Pons (tissue), 1 donor: ENCODE data around the gene MAN1C1.

Experiments used
- DNase-seq: peaks from one replicate; pipeline ENCODE4 v3.0.0-alpha.2; 2016; ENCODE audit warnings: low spot score

Gene MAN1C1

DNA sequence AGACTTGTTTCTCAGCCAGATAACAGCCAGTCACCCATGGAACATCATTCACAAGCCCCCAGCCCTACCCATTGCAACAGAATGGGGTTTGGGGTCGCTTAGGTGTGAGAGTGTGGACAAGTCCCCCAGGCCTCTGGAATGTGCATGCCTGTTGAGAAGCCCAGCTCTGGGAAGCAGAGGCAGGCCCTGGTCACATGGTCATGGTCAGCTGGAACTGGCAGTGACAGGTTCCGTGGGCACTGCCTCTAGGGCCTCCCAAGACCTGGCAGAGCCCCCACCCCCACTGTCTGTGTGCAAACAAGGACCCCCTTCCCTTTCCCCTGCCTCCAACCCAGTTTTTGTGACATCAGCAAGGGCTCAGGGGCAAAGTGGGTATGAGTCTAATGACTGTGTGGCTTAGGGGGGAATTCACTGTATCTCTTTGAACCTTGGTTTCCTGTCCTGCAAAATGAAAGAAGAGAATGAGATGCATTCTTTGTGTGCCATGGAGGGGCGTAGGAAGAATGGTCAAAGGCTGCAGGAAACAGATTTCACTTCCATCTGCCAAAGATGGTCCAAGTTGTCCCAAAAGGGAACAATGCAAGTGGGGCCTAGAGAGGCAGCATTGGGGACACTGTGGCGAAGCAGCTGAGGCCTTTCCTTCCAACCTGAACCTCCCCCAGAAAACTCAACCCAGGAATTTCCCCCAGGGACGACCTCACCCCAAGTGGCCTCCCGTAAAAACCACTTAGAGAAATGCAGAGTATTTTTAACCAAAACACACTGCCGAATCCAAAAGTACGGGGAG is 148.7 kb downstream of the MAN1C1 start:
- no peak for DNase-seq

DNA sequence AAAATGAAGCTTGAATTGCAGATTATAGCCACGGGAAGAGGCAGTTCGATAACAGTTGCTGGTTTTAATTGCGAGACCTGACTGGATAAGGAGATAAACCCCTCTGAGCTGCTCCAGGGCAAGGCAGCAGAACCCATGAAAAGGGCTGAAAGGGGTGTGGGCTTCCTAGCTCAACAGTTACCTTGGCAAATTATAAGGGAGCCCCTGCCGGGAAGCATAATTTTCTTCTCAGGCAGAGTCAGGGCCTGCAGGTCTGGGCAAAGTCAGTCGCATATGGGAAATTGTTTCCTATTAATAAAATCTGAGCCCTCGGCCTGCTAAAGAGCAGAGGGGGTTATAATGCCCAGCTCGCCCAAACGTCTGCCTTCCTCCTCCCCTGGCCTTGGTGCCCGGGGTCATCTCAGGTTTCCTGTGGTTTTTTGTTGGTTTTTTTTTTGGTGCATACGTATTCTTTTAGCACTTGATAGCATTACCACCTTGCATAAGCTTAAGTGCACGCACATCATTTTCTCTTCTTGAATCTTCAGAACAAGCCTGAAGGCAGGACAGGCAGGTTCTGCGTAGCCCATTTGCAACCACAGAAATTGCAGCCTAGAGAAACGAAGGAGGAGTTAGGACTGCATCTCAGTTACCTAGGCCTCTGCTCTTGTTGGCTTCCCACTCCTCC is 149.5 kb downstream of the MAN1C1 start:
- no peak for DNase-seq

DNA sequence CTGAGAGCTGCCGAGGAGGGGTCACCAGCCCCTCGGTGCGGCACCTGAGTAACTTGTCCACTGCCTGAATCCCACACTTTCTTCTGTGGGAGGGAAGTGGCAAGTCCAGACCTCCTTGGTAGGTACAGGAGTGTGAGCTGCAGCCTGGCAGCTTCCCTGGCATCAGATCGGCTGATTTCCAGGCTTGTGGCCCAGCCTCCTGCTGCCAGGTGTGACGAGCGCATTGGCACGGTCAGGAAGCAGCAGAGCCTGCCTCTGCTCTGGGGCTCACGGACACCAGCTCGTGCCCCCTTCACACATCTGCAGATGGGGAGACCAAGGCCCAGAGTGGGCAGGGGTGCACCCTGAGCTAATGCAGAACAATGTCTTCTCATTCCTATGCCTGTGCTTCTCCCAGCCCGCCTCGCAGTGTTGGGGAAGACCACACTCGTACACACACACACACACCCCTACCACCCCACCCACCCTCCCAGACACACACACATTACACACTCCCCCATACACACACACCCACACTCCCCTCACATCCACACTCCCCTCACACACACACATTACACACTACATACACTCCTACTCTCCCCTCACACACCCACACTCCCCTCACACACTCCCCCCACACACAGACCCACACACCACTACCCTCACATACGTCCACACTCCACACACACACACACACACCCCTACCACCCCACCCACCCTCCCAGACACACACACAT is 150.3 kb downstream of the MAN1C1 start:
- no peak for DNase-seq

DNA sequence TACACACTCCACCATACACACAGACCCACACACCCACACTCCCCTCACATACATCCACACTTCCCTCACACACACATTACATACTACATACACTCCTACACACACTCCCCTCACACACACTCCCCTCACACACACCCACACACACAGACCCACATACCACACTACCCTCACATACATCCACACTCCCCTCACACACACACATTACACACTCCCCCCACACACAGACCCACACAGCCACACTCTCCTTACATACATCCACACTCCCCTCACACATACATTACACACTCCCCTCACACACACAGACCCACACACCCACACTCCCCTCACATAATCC is 150.8 kb downstream of the MAN1C1 start:
- no peak for DNase-seq

- no peak for DNase-seq
These were observed 152.4 kb downstream of the MAN1C1 start for GRCh38 chr1:25768999-25769398.

GRCh38 chr1:25769625-25770383 is 153.2 kb downstream of the MAN1C1 start:
- no peak for DNase-seq

GRCh38 chr1:25770541-25771220 is 154.1 kb downstream of the MAN1C1 start:
- DNase-seq = no peak

DNA sequence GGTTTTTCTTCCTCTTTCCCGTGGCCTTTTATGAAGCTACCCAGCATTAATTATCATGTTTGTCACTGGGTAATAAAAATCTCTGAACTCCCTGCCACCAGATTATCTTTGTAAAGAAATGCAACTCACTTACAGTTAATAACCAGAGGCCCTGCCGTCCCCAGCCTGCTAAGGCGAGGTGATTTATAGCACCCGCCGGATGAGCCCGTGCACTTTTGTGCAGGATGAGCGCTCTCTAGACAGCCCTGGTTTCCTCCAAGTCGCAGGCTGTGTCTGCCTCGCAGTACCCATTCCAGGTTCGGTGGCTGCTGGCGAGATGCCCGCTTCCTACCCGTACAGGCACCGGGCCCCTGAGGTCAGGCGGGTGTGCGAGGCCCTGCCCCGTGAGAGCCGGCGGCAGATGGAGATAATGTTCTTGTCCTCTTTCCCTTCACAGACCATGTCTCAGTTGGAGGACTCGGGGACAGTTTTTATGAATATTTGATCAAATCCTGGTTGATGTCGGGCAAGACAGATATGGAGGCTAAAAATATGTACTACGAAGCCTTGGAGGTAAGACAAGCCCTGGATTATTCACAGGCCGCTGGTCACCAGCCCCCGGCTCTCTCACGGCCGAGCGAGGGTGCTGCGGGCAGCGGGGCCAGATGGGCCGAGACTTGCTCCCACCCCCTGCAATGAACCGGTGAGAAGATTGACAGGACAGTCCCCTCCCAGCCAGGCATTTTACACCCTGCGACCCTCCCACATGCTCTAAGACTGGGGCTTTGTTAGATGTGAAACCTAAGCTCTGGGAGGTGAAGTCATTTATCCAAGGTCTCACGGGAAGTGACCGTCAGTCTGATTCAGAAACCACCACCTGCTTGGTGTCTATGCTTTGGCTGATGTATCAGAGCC is 154.9 kb downstream of the MAN1C1 start:
- no peak for DNase-seq

- no peak for DNase-seq
These were observed 155.6 kb downstream of the MAN1C1 start for GRCh38 chr1:25772164-25772563.

GRCh38 chr1:25772692-25773245 is 156.2 kb downstream of the MAN1C1 start:
- DNase-seq = no peak

GRCh38 chr1:25773441-25774125 is 157.0 kb downstream of the MAN1C1 start:
- no peak for DNase-seq

GRCh38 chr1:25774206-25774803 is 157.7 kb downstream of the MAN1C1 start:
- no peak for DNase-seq

DNA sequence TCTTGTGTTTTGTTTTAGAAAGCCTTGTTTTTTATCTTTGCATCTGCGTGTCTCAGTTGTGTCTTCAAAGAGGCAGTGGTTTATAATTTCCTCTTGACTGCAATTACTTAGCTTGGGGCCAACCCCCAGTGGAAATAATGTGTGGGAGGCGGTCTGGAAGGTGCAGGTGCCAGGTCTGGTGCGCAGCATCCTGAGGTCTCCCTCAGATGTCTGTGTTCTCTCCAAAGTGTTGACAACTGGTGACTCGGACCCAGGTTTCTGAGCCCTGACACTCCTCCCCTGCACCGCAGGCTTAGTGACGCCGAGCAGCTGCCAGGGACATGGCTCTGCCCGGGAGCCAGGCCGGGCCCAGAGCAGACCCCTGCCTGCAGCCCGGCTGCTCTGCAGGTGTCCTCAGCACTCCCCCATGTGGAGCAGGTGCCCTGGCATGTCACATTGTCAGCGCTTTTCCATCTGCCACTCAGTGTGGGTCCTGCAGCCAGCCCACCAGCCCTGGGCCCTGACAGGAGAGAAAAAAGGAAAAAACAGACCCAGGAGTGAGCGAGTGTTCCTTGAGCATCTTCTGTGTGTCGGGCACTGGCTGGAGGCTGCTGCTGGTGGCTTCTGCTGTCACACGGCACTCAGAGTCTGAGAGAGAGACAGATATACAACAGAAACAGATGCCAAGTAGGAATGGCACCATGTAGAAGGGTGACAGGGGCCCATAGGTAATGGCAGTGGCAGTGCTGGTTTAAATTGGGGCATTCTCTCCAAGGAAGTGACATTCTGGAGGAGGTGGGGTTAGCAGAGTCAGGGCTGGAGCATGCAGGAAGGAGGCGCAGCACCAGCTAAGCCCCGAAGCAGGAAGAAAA is 158.6 kb downstream of the MAN1C1 start:
- DNase-seq = no peak

DNA sequence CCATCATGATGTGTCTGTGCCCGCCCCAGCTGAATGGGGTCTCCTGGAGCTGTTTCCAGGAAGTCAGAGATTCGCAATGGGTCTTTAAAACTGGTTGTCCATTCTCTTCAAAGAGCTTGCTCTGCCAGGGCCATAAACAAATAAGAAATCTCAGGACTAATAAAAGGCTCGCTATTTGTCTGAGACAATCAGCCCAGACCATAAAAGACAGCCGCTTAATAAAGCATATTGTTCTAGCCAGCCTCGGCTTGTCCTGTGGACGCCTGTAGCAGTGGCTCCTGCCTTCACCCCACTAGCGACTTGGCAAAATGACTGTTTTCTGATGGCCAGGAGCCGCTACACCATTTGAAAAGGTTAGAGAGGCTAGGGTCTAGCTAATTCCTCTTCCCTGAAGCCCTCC is 162.8 kb downstream of the MAN1C1 start:
- no peak for DNase-seq

DNA sequence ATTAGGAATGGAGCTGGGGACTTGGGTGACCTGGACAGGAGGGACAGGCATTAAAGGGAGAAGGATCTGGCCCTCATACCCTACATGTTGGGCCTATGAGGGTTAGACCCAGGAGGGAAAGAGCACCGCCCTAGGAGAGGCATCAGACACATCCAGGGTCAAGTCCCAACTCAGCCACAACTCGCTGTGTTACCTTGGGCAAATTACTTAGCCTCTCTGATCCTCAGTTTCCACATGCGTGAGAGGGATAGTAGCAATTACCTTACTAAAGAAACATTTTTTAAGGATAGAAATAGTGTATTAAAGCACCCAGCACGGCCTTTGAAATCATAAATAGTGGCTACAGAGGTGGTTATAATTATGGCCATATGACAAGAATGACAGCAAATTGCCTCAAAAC is 163.3 kb downstream of the MAN1C1 start:
- no peak for DNase-seq

- no peak for DNase-seq
These were observed 163.9 kb downstream of the MAN1C1 start for GRCh38 chr1:25780318-25781129.

- DNase-seq = no peak
These were observed 164.5 kb downstream of the MAN1C1 start for GRCh38 chr1:25781130-25781433.
